GM19239 (cell line): ENCODE results near the gene DAB1.

ENCODE experiments used
- DNase-seq: peaks from one replicate; pipeline ENCODE4 v3.0.0; 2011; ENCODE audit warnings: low spot score; ENCODE audit not compliant: insufficient read length
- FAIRE-seq: peaks from 2 replicates; lab custom pipeline; 2011; peaks lifted over from hg19 to GRCh38; lab: Jason Lieb, UNC

DAB1 gene

GRCh38 chr1:57134803-57135202 is 289.1 kb downstream of the DAB1 start:
- no peak for DNase-seq
- no peak for FAIRE-seq

DNA sequence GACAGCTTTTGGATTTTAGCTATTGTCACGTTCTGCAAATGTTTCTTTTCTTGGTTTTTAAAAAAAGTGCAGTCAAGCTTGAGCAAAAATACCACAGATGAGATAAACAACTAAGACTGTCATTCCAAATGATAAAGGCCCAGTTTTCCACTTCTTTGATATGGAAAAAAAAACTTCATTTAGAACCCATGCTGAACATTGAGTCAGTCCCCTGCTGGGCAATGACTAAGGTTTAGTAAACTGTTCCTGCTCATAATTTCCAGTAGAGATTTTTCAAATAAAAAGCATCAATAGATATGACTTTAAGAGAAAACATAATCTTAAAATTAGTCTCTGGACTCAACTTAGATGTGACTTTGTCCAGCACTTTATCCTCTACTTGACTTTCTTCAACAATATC is 290.2 kb downstream of the DAB1 start:
- FAIRE-seq (no peak), DNase-seq (no peak)

- no peak for DNase-seq
- FAIRE-seq = no peak
Measured at GRCh38 chr1:57132993-57133622, 290.8 kb downstream of the DAB1 start.

DNA sequence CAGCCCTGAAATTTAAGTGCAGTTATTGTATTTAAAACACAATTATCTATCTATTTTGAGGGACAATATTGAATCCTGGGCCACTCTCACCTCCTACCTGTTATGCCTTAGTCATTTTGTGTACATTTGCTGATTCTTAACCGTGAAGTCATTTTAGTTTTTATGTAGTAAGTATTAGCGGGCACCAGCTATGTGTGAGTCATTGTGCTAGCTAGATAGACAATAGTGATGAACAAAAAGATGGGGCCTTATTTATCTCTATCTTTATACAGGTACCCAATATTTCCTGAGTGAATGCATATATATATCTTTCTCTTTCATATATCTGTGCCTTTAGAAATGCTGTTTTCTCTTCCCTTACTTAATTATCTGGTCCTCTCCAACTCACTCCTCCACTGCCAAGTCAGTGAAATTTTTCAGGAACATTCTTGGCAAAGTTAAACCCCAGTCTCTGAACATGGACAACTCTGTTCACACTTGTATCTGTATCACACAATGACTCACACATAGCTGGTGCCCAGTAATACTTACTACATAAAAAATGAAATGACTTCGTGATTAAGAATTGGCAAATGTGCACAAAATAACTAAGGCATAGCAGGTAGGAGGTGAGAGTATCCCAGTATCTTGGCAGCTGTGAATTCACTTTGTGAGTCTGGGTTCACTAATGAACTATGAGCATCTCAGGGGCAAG is 292.0 kb downstream of the DAB1 start:
- FAIRE-seq = no peak
- no peak for DNase-seq

DNA sequence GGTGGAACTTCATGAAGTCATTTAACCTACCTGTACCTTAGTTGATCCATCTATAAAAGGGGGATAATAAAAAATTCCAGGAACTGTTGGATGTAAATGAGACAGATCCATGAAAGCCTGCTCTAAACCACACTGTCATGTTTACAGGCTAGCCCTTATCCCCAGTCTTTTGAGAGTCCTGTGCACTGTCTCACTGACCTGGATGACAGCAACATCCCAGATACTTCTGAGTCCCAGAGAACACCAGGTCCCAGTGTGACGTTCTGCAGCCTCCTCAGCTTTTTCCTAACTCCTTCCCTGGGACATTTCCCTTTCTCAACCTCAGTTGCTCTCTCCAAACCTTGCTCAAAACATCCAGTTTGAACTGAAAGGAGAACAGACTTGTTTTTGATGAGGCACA is 292.6 kb downstream of the DAB1 start:
- no peak for FAIRE-seq

DNA sequence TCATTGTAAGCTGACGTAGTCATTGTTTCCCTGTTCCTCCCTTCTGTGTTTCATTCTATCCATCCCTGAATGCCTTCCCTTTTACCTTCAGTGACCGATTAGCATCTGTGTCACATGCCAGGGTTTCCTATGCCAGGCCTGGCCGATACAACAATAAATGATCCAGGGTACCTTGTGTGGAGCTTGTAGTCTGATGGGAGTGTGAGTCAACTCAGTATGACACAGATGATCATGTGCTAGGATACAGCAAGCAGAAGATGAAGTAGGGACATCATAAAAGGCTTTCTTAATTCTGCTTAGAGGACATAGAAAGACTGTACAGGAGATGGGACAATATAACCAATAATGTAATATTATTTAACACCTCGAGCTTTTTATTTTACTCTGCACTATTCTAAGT is 294.0 kb downstream of the DAB1 start:
- no peak for FAIRE-seq
- DNase-seq = no peak

More for the DNA sequence above, 292.6 kb downstream of the DAB1 start:
- DNase-seq = no peak

DNA sequence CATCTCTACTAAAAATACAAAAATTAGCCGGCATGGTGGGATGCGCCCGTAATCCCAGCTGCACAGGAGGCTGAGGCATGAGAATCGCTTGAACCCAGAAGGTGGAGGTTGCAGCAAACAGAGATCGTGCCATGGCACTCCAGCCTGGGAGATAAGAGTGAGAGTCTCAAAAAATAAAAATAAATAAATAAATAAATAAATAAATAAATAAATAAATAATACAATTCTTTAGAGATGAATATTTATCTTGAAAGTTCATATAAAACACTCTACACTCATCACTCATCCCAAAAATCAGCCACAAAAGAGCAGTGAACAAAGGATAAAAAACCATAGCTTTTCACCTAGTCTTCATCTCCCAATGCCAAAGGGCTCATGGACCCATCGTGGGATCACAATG is 295.9 kb downstream of the DAB1 start:
- DNase-seq (no peak), FAIRE-seq (no peak)

DNA sequence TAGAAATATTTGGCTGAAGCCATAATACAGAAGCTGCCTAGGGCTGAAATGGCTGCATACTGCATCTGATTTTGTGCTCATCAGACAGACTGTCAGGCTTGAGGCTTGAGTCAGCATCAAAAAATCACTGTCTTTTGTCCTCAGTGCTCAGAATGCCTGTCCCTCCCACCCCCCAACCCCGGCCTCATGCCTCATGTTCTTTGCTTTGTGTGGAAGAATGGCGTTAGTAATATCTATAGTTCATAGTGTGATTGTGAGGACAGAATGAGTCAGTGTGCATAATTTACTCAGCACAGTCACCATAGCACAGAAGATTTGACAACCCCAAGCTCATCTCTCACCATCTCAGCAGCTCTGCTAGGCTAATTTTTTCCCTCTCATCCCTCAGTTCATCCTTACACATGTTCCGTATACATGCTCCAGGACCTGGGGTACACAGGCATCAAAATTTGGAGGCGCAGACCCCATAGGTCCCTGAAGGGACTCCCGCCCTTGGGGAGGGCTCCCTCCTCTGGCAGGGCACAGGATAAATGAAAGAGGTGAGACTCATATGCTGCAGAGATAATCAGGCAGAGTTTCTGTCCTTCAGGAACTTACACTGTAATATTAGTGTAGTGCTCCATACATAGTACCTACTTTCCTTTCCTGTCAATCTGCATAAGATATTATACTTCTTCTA is 299.0 kb downstream of the DAB1 start:
- no peak for FAIRE-seq

DNA sequence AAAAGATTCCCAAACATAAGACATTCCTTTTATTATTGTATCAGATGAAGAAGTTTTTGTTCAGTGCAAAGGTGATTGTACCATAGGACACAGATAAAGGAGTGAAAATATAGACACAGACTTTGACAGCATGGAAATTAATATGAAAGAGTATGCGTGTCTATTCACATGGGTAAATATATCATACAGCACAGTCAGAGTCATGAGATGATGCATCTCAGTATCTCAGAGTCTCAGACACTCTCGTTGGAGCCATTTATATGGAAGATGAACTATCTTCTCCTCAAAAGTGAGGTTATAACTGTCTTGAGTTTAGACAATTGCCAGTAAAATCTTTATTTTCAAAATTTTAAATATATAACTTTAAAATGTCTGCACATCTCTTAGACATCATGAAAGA is 299.7 kb downstream of the DAB1 start:
- DNase-seq (no peak), FAIRE-seq (no peak)

More for the DNA sequence above, 299.0 kb downstream of the DAB1 start:
- DNase-seq = no peak

- no peak for DNase-seq
- FAIRE-seq = no peak
Measured at GRCh38 chr1:57122031-57122430, 301.8 kb downstream of the DAB1 start.

- FAIRE-seq = no peak
- no peak for DNase-seq
Measured at GRCh38 chr1:57118948-57119603, 304.8 kb downstream of the DAB1 start.

DNA sequence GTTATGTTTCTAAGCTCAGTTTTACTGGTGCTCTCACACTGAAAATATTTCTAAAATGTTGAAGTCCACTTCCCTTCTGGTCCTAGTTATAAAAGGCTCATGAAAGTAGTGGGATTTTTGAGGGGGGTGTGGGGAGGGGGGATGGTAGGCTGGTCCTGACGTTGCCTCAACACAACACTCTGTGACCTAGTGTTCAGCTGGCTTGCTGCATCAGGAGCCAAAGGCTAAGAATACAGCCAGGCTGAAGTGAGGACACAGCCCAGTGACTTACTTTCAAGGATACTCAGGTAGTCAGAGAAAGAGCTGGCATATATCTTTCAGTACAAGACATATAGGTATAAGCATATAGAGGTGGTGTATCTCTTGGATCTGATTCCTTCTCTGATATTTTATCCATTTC is 306.1 kb downstream of the DAB1 start:
- DNase-seq = no peak
- FAIRE-seq = no peak

DNA sequence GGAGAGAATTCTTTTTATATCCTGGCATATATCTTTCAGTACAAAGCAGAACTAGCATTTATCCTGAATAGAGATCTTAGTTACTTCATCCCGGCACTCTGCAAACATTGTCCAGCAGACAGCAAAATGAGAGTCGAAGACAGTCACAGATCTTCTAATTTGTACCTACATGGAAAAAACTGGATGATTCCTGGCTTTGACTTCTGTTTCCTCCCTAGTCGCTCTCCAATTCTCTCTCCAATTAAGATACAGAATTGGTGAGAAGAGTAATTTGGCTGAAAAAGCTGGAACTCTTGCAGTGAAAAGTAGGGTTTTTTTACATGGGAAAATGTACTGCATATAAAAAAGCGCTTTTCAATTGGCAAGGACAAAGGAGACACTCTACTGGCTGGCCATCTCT is 307.0 kb downstream of the DAB1 start:
- FAIRE-seq (no peak), DNase-seq (no peak)

GRCh38 chr1:57115030-57115614 is 308.7 kb downstream of the DAB1 start:
- FAIRE-seq = no peak
- no peak for DNase-seq

DNA sequence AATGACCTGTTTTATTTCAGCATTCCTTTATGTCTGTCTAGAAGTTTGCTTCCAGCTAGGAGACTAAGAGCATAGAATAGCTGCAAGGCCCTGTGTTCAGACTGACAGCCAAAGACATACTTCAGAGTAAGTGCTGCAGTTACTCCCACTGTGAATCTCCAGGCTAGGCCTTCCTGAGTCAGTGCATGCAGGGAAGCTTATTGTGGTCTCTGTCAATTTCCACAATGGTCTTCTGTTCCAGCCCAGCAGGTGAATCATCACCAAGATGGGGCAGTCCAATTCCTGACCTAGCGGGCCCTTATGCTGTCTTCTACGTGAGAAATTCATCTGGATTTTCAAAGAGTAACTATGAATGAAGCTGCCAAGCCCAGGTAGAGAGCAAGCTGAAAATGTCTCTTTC is 311.7 kb downstream of the DAB1 start:
- no peak for DNase-seq
- no peak for FAIRE-seq

DNA sequence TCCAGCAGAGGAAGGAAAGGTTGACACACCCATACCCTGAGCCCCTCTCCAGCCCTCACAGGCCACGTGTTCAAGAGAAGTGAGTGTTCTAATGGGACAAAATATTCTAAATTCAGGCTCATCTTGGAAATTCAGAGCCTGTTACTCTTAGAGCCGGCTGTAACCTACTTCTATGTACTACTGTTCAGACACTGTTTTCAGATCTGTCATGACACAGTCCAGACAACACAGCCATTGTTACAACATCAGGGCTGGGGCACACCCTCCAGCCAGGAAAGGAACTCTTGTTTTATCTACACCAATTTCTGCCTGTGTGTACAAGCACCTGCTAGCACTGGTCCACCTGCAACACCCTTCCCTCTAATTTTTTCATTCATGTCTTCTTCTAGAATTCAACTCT is 312.7 kb downstream of the DAB1 start:
- FAIRE-seq = no peak
- DNase-seq = no peak

DNA sequence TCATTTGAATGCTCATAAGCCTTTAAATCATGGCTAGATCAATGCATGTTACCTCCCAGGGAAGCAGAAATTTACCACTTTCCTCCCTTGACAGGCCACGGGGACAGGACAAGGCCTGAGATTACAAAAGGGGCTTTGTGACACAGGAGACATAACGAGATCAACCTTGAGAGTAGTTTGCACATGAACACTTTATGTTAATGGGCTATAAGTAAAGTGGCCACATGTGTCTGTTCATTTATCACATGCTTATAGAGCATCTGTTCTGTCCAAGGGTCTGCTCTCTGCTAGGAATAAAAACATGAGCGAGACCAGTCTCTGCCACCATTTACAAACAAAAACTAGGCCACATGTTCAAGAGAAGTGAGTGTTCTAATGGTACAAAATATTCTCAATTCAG is 314.0 kb downstream of the DAB1 start:
- FAIRE-seq = no peak
- DNase-seq = no peak

- DNase-seq = no peak
- FAIRE-seq = no peak
Measured at GRCh38 chr1:57109247-57109646, 314.6 kb downstream of the DAB1 start.

DNA sequence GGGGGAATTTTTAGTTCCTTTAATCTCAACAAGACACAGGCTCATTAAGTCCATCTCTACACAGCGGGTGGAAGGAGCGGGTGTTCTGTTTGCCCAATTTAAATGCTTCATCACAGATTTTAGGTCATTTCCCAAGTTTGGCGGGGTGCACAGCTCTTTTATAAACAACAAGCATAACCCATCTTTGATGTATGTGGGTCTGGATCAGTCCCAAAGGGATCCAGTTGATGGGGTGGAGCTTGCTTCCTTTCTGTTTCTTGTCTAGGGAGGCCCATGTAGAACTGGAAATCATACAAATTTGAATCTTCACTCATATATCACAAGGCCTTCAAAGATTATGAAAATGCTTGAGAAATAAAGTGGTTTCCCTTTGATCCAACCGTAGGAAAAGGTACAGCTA is 317.6 kb downstream of the DAB1 start:
- DNase-seq (no peak), FAIRE-seq (no peak)

- DNase-seq (no peak), FAIRE-seq (no peak)
Measured at GRCh38 chr1:57102561-57103326, 321.1 kb downstream of the DAB1 start.
